Fibroblast of skin of scalp (primary cell): ENCODE data around the gene ANKS1B.
"Not testable (repeated sequence)": the region's sequence is repeated elsewhere in the genome, so short reads cannot be mapped to it uniquely, and the experiment has no call there.

Experiments
- DNase-seq: peaks from one replicate; pipeline ENCODE4 v3.0.0-alpha.2; 2013

ANKS1B gene

DNA sequence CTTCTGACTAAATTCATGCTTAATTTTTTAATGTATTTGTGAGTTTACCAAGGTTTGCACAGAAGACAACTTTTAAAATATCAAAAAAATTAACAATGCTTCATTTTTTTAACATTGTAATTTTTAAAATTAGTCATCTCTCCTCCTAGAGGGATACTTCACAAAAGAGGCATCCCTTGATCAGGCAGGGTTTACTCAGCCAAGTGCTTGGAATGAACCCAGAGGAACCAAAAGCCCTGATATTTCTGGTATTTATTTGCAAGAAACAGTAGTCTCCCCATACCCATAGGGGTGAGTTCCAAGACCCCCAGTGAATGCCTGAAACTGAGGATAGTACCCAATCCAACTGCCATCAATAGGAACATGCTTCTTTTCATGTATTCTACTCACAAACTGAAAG, 284.7 kb downstream of the ANKS1B start:
- no peak for DNase-seq

DNA sequence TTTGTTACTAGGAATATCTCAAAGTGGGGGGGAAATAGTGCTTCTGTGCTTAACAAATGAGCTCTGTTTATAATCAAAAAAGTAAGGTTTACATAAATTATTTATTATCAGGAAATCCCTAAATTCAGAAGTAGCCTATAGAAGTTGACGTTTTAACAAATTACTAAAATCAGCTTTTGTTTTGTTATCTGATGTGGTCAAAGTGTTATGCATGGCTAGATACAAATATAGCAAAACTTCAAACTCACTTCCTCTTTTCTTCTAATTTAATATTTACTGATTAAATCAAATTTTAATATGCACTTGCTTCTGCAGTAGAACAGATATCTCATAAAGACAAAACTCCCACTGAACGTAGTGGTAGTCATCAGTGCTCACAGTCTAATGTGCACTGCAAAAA, 289.7 kb downstream of the ANKS1B start:
- DNase-seq, result no peak

DNA sequence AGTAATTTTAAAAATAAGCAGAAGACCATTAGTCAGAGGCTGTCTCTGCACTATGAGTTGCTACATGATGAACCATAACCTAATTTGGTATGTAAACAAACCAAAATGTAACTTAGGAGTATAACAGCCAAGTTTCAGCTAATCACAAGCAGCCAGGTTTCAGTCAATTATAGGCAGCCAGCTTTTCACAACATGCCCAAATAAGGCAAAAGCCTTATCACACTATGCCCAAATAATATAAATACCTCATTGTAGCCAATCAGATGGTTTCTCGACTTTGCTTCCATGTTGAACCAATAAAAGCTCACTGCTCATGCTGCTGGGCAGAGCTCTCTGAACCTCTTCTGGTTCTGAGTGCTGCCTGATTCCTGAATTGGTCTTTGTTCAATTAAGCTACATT, 298.6 kb downstream of the ANKS1B start:
- DNase-seq, result no peak

DNA sequence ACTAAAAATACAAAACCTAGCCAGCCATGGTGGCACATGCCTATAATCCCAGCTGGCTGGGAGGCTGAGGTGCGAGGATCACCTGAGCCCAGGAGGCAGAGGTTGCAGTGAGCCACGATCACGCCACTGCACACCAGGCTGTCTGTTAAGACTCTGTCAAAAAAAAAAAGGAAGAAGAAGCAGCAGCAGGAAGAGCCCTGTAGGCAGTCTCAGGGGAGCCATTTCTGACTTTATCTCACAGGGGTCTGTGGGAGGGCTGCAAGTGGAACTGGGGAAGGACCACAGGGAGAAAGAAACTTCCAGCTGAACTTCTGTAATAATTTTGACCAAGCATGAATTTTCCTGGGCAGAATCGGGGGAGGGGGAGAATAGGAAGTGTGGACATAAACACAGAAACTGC, 304.5 kb downstream of the ANKS1B start:
- no peak for DNase-seq

DNA sequence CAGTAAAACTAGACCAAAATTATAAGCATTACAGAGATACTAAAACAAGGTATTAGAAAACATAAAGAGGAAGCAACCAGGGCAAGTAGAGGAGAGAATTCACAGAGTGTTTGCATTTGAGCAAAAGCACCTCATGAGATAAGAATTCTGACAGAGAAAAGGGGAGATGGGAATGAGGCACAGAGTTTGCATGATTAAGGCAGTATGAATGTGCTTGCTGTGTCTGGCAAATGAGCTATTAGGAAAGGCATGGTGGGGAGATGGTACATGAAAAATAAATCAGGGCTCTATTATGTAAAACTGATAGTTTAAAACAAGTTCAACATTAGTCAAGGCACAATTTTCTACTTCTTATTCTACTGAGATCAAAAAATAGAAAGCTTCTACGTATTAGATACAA, 314.1 kb downstream of the ANKS1B start:
- no peak for DNase-seq

DNA sequence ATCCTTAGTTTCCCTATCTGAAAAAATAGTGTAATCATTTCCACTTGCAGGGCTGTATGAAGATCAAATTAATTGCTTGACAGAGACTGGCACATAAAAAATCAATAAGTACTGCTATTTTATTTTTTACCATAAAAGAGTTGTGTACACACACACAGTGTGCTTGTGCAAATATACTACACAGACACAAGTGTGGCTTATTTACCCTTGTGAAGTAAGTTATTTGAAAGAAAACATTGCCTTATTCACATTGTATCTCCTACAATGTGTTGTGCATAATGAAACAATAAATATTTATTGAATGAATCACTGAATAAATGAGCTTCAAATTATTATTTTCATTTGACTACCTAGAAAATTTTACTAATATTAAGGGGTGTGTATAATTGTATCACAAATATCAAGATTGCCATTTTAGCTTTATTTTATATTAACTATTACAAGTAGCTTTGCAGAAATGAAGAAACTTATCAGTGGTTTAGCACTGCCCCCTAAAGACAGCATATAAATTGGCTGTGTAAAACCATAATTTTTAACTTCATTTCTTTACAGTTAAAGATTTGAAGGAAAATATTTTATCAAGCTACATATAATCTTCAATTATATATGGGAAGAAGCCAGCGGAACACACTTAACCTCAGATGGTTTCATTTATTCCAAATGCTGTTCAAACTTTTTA, 325.9 kb downstream of the ANKS1B start:
- no peak for DNase-seq

DNA sequence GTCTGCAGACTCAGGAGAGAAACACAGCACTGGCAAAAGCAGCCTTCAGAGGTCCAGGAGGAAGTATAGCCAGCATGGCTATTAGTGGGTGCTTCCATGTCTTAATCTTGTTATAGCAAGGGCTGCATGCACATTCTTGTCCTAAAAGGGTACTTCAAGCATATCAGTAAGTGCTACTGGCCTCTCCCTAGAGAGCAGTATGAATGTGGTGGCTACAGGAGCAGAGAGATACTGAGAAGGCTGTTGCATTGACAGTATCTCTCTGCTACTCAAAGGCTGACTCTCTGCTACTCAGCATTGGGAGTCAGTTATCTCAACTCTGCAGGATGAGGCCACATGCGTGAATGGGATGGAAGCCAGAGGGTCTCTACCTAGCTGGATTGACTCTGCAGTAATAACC, 335.2 kb downstream of the ANKS1B start:
- DNase-seq, result no peak

DNA sequence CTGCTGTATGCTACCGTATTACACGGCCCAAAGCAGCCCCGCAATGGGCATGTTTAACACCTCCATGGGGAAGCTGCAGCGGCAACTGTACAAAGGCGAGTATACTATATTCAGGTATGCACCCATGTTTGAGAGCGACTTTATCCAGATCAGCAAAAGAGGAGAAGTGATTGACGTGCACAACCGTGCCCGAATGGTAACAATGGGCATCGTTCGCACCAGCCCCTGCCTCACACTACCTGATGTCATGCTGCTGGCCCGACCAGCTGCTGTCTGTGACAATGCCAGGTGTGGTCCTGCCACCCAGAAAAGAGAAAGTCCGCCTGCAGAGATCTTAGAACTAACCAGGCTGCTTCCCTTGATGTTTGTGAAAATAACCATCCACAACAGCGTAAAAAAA, 336.6 kb downstream of the ANKS1B start:
- DNase-seq, result no peak

DNA sequence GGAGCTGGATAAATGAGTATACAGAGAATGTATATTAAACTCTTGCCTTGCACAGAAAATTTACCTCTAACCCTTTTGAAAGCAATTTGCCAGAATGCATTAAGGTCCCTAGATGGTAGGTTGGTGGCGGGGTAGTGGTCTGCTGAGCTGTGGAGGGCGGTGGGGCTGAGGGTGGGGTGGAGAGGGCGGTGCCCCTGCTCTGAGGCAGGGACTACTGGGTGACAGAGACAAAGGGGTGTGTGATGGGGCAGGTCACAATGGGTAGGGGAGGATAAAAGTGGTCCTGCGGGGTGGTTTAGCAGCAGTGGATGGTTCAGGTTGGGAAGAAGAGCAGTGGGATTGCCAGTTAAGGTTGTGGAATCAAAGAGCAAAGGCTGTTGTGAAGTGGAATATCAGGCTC, 337.3 kb downstream of the ANKS1B start, which contains the start of gene GARIN6:
Gene GARIN6 (plus strand): TSS at position 301 of the 400 bp plus-strand sequence. CDS start 422 bp downstream, outside the sequence.
- DNase-seq, result no peak

DNA sequence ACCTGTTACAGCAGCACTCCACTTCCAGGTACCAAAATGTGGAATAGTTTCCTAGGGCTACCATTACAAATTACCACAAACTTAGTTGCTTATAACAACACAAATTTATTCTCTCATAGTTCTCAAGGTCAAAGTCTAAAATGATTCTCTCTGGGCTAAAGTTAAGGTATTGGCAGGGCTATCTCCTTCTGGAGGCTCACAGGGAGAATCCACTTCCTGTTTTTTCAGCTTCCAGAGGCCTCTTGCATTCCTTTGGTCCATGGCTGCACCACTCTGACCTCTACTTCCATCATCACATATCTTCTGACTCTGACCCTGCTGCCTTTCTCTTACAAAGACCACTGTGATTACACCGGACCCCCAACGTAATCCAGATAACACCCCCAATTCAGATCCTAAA, 340.1 kb downstream of the ANKS1B start:
- DNase-seq, result no peak

DNA sequence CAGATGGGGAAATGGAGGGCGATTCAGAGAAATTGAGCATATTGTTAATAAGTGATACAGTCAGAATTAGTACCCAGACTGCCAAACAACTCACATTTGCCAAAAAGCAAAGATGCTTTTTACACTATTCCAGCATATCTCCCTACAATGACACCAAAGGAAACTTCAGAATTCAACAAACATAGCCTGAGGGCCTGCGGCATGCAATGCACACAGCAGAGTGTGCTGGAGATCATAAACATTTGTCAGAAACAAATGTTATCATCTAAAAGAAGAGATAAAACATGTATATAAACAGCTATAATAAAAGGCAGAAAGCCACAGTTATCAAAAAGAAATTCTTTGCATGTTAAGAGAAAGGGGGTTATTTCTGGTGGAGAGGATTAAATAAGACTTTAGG, 357.3 kb downstream of the ANKS1B start:
- no peak for DNase-seq

DNA sequence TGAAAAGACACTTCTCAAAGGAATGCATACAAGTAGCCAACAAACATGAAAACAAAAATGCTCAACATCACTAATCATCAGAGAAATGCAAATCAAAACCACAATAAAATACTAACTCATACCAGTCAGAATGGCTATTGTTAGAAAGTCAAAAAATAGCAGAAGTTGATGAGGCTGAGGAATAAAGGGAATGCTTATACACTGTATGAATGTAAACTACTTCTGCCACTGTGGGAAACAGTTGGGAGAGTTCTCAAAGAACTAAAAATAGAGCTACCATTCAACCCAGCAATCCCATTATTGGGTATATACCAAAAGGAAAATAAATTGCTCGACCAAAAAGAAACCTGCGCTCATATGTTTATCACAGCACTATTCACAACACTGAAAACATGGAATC, 360.1 kb downstream of the ANKS1B start:
- DNase-seq, result not testable (repeated sequence)

DNA sequence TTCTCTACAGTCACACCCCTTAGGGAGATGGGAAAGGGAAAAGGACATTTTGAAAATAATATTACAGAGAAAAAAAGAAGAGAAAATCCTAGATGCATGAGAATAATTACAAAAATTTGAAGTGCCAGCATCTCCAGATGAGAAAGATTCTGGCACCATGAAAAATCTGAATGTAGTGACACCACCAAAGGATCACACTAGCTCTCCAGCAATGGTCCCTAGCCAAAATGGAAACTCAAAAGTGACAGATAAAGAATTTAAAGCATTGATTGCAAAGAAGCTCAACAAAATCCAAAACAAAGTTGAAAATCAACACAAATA, 364.6 kb downstream of the ANKS1B start:
- DNase-seq, result no peak

DNA sequence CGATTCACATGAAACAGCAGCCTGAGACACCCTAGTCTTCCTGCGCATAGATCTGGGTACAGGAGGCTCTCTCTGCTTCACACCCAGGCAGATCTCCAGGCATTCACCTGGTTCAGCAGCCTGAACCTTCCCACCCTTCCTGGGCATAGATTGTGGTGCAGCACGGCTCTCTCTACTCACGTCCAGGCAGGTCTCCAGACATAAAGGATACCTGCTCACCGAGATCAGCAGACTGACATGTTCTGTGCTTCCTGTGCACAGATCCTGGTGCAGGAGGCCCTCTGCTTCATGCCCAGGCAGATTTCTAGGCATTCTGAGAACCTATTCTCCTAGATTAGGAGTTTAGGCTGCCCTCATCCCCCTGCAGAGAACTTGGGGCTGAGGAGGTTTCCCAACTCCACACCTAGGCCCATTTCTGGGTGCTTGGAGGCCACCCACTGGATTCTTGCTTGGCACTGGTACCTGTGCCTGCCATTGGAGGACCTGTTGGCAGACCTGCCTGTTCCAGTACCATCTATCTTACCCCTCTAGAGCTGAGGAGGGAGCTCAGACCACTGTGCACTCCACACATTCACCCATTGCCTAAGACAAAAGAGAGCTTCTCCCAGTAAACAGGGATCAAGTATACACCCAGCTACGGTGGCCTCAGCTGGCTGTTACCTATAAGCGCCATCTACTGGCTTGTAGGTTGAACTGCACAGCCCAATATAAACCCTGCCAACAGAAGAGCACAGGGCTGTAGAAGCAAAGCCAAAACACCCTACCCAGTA, 365.2 kb downstream of the ANKS1B start:
- peak; percentile 12 for DNase-seq

DNA sequence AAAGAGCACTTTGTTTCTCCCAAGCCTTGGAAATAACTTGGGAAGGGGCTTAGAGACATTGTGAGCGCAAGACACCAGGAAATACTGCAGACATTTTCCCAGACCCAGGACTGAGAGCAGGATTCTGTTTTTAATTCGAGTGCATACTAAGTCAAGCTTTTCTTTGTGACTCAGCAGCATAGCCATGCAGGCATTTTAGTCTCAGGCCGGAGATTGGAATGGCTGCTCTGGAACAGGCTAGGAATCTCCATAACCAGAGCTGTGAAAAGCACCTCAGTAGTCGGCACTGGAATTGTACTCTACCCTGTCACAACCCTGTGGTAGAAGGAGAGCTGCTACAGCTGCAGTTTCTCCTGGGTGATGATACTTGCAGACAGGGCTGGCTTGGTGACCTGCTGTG, 366.1 kb downstream of the ANKS1B start:
- peak; percentile 5 for DNase-seq

DNA sequence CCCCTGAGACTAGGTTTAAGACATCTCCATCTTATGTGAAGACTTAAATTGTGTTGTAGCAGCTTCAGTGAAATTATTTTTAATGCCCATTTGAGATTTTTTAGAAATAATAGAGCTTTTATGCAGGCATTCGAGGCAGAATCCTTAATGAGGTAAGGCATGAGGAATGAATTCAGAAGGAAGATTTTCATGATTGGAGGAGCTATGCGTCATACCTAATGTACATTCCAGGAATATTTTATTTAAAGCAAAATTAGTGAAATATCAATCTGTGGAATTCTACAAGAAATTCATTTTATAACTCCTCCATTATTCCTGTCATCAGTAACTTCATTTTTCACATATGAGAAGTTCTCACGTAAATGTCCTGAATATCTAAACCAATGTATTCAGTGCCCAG, 373.1 kb downstream of the ANKS1B start:
- peak; percentile 1 for DNase-seq

DNA sequence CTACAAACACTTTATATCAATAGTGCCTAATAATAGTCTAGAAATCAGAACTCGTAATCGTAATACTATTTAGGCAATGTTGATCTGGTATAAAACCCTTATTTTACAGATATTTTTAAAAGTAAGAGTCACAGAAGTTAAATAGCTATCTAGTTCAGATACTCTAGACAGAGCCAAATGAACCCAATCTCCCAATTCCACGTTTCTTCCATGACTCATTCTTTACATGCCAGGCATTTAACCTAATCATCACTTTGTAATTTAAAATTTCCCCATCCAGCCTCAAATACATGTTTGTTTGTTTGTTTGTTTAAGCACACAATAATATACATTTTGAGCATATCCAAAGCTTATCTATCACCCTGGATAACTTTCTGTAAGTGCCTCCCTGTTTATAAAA, 373.6 kb downstream of the ANKS1B start:
- peak; percentile 1 for DNase-seq

DNA sequence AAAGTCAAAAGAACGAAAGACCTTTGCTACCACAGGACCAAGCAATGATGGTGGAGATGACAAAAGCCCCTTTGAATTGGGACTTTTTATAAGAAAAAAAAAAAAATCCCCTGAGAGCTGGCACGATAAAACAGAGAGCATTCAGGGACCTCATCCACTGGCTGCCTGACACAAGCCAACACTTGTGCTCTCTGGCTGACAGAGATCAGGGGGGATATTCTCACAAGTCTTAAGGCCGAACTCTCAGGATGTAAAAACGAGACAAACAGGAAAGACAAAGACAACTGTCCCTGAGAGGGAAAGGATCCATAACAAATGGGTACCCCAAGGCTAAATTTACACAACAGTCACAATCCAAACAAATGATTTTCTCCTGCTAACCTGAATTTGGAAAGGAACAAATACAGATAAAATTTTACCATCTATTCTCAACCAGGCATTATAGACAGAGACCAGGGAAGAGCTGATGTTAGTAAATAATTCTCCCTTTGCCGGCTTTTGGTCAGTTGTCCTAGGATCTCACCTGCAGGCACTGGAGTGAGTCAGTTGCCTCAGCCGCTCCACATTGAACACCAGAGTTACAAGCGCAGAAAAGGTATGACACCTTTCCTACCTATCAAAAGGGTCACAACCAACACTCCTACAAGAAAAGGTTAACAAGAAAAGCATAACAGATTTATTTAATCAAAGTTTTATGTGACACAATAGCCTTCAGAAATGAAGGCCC, 375.1 kb downstream of the ANKS1B start:
- no peak for DNase-seq

DNA sequence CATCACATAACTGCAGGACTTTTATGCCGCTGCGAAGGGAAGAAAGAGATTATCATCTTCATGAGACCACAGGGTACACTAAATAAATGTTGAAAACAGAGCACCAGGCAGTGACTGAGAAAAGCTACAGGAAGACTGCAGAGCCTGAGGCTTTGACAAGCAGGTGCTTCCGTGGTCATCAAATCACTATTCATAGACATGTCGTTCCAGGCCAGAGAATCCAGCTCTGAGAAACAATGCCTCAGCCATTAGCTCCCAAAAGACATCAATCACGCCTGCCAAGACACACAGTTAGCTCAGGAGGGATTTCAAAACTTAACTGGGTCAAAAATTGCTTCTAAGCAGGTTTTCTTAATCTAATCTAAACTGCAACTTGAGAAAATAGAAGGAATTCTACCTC, 384.3 kb downstream of the ANKS1B start:
- no peak for DNase-seq

DNA sequence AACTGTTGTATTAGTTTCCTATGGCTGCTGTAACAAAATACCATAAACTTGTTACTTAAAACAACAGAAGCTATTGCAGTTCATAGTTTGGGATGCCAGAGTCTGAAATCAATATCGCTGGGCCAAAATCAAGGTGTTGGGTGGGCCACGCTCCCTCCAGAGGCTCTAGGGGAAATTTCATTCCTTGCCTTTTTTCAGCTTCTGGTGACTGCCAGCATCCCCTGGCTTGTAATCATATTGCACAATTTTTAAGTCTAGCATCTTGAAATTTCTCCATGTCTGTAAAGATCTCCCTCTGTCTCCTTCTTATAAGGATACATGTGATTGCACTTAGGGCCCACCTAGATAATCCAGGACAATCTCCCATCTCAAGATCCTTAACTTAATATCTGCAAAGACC, 386.0 kb downstream of the ANKS1B start:
- DNase-seq, result no peak

DNA sequence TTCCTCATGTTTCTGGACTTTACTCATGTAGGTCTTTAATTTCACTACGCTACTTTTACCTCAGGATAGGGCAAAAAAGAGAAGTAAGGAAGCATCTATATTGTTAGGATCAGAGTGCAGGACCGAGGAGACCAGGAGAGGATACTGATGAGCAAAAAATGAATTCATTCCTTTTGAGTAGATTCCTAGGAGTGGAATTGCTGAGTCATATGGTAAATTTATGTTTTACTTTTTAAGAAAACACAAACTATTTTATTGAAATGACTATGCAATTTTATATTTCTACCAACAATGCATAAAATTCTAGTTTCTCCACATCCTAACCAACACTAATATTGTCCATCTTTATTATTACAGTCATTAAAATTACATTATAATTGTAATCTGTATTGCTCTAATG, 388.0 kb downstream of the ANKS1B start:
- no peak for DNase-seq

DNA sequence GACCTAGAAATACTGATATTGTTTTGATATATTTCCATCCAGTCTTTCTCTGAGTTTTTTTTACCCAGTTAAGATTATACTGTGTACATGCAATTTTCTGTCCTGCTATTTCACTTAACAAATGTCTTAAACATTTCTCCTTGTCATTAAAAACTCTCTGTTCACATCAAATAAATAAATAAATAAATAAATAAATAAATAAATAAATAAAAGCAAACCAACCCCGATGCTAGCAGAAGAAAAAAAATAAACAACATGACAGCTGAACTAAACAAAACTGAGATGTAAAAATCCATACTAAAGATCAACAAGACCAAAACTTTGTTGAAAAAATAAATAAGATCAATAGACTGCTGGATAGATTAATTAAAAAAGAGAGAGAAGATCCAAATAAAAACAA, 407.6 kb downstream of the ANKS1B start:
- DNase-seq, result not testable (repeated sequence)

DNA sequence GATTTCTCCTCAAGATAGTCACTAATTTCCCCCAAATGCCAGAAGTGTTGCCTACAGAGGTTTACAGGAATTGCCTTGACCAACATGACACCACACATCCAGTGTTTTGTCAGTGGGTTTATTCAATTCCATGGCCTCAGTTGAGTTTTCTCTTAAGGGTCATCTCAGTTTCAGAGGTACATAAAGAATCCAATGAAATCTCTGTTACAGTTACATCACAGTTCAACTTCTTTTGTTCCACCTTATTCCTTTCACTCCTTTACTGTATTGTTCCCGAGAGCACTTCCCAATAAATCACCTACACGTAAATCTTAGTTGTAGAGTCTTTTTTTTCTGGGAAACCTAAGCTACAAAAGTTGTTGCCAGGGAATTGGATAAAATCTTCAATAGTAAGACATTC, 410.8 kb downstream of the ANKS1B start:
- no peak for DNase-seq

DNA sequence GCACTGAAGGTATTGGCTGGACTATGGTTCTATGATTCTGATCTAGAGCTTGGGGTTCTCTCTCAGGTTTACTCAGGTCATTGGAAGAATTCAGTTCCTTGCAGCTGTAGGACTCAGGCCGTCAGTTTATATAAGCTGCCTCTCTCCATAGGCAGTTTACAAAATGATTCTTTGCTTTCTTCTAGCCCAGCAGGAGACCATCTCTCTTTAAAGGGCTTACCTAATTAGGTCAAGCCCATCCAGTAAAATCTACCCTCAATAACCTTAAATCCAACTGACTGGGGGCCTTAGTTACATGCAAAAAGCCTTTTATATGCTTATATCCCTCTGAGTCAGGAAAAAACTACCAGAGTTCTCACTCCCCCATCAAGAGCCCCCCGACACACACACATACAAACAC, 417.7 kb downstream of the ANKS1B start:
- no peak for DNase-seq
